CD4-positive, alpha-beta T cell treated with Interleukin-6 at 100 ng/mL for 8 hours (primary cell): ENCODE data around the gene LRRC7.
"Not testable (repeated sequence)": the region's sequence is repeated elsewhere in the genome, so short reads cannot be mapped to it uniquely, and the experiment has no call there.

Experiments
- DNase-seq: peaks from one replicate; pipeline ENCODE4 v3.0.0-alpha.2; 2020; ENCODE audit warnings: mixed read lengths, low spot score

Gene LRRC7

DNA sequence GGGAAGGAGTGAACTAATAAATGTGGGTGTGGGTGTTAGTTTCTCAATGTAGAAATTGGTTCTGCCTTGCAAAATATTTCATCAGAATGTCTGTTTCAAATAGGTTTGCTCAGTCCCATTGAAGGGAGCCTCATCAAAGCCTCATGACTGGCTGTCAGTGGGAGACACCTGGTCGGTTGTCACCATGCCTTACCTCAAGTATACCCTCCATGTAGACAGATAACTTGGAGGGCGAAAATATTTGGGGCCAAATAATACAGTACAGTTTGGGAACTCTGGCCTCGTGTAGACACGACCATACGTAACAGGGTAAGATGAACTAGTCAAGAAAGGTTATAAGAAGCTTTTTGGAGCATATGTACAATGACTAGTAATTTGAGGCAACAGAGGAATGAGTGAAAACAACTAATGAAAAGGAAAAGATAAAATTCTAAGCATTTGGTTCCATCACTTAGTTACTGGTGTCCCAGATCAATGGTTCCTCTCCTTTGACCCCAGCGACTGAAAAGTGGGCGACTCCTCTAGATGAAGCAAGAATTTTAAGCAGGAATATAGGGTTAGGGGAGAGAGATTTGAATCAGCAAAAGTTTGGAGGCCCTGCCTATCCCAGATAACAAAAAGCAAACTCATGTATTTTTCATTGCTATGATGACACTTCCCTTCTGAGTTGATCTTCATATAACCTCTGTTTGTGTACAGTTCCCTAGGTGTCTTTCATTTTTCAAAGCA is 473.8 kb downstream of the LRRC7 start:
- no peak for DNase-seq

DNA sequence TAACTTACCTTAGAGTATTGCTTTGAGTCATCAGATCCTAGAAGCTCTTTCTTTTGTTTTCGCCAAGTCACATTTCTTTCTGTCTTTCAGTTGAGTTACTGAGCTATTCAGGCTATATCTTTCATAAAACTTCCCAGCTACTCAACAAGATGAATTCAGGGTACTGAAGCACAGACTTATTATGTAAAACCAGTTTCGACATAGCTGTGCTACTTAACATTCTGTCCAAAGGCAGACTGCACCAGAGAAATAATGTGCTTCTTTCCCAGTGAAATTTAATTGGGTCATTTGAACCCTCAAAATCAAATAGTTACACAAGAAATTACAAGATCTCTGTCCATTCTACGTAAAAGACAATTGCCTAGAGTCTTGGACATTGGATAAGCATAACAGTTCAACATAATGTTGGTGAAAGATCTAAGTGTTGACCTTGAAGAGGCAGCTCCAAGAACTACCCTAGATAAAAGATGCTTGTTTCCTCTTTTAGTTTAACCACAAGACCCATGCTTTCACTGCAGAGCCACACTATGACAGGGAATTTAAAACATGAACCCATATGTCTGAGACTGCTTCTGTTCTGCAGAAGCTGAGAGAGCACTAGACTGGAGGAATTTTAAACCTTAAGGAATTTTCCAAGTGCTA is 474.5 kb downstream of the LRRC7 start:
- no peak for DNase-seq

DNA sequence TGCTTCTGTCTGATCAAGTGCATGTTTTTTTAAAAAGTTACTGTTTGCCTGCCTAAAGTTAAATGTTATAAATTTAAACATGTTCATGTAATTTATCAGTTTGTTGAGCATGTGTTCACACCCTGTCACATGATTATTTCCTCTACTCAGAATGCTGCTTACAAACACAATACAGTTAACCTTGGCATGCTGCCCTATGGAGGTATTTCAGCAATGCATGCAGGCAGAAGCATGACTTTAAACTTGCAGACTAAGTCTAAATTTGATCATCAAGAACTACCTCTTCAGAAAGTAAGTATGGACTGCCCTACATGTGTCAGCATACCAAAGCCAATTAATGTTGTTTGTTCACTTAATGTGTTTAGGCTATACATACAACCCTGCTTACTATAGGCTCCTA is 476.1 kb downstream of the LRRC7 start:
- no peak for DNase-seq

DNA sequence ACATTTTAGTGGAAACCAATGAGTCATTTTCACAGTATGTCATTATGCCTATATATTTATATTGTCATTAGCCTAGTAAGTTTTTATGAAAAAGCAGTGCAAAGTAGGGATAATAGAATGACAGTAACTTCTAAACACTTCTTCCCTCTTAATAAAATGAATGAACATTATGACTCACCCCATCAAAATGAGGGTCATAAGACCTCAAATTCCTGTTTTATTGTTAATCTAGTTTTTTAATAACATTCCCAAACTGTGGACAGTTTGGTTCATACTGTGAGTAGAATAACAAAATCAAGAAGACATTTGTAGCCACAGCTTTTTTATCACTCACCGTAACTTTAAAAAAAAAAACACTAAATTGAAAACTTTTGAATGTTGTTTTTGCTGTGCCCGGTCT is 477.1 kb downstream of the LRRC7 start:
- DNase-seq: no peak

DNA sequence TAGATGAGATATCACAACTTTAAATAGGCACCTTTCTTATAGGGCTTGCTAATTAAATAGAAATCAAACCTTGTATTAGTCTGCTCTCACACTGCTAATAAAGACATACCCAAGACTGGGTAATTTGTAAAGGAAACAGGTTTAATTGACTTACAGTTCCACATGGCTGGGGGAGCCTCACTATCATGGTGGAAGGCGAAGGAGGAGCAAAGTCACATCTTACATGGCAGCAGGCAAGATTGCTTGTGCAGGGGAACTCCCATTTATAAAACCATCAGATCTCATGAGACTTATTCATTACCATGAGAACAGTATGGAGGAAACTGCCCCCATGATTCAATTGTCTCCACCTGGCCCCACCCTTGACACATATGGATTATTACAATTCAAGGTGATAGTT is 477.9 kb downstream of the LRRC7 start:
- not testable (repeated sequence) for DNase-seq

DNA sequence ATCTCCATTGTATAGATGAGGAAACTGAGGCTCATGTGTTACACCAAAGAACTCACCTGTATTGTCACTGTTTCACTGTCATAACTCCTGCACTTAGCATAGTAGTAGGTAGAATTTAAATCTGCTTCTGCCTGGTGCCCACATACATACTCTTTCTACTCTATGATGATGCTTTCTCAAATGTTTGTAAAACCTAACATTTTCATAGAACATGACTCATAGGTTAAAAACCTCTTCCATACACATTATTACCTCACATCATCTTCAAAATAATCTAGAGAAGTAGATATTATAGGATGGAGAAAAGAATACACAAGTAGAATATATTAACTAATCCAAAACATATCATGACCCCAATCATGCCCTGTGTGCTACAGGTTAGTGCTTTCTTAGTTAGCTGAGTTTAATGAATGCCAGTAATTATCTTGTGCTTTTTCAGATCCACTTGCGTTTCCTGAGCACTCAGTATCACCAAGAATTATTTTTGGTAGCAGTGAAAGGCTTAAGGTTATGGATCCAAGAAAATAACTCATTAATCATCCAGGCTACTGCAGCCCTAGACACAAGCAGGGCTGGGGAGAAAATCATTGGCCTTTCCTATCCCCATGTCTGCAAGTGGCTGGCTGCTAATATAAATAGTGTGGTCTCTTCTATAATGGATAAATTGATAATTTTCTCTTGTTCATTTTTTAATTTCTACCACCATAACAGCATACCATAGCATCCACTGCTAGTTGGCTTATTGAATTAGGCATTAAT is 480.8 kb downstream of the LRRC7 start:
- no peak for DNase-seq

DNA sequence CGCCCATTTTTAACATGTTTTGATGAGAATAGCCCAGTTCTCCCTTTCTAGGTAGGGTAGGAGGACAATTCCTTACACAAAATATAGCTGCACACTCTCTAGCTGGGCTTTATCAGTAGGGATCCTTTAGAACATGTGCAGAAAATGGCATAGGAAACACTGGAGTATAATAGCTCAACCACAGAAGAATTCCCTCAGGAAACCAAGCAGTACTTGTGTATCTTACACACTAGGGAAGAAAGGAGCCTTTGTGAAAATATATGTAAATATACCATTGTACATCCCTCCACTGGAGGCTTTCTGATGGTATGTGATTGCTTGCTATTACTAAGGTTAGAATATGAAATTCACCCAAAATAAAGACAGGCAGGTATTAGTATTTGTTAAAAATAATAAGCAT is 484.2 kb downstream of the LRRC7 start:
- DNase-seq: no peak

DNA sequence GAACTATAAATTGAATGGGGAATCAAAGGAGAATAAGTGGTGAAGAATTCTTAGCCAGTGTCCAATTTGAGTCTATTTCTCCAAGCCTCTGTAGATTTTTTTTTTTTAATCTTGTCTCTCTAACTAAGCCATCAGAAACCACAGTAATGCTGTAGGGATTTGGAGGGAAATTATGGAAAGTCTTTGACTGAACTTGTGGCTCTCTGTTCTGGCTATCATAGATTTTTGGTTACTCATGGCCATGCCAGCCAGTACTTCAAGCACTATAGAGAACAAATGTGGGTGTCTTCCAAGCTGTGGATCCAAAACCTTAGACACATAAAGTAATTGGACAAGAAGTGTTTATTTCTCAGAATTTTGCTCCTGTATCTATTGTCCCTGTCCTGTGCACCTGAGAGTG is 489.8 kb downstream of the LRRC7 start:
- no peak for DNase-seq

DNA sequence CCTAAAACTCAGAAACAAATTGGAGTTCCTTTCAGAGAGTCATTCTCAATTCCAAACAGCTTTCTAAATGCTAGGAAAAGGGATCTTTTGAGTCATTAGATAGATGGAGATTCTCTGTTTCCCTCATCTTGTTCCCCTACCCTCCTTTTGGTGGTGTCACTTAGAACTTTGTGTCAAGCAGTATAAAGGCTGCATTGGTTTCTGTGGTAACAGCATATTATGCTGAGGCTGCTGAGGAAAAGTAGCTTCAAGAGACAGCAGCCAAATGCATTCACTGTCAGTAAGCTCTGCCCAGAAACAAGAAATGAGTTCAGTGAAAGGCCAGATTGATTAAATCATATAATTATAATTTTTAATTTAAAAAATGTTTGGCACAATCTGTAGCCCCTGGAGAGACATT is 493.5 kb downstream of the LRRC7 start:
- DNase-seq: no peak

DNA sequence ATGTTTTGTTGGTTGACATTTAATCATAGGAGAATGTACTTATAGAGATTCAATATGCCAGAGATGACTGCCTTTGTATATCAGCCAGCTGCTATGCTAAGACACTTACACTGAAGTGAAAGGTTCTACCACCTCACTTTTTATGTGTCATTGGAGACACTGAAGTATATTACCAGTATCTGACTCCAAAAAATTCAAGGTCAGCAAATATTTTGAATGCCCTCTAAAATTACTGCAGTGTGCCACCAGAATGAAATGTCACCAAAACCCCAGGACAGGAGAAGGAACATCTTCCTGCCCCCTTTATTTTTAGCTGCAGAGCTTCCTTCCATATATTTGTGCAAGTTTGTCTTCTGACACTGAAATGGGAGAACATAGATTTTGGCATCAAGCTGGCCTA is 496.1 kb downstream of the LRRC7 start:
- no peak for DNase-seq

DNA sequence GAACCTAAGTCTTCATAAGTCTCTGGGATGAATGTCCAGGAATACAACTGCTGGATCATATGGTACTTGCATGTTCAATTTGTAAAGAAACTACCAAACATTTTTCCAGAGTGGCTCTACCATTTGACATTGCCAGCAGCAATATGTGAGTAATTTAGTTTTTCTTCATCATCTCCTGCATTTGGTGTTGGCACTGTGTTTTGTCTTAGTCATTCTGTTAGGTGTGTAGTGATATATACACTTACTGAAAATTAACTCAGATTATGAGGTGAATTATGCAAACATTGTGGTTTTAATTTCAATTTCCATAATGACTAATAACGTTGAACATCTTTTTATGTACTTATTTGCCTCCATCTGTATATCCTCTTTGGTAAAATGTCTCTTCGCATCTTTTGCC is 499.0 kb downstream of the LRRC7 start:
- no peak for DNase-seq

DNA sequence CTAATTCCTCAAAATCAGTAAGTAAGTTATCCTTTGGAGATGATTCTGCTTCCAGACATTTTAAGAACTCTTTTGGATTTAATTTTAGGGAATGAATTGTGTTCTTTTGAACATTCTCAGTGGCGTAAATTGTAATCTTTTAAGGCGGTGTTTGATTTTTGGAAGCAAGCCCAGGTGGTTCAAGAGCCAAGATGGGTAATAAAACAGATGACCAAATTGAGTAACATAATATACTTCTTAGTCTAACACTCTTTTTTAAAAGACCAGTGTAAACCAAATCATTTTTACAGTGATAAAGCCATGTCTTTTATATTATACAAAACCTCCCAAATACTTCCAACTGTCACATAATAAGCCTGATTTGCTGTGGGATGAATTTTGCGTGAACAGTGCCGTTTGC is 503.9 kb downstream of the LRRC7 start:
- no peak for DNase-seq

DNA sequence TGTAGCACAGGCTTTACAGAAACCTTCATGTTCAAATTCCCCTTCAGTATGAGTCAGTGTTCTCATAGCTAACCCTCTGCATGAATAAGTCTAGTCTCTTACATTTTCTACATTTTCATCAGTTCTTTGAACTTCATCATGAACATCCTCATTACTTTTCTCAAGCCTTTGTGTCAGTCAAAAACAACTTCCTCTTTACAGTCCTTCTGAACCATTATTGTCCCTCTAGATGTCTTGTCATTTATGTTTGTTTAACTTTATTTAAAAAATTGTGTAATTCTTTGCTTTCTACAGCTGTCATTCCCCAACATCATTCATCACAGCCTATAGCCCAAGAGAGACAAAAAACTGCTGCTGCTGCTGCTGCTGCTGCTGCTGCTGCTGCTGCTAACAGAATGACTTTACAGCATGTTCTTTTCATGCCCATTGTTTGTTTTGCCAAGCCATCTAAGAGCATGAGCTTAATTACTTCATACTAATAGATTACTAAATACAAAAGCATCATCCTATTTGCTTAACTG is 504.6 kb downstream of the LRRC7 start:
- DNase-seq: no peak

DNA sequence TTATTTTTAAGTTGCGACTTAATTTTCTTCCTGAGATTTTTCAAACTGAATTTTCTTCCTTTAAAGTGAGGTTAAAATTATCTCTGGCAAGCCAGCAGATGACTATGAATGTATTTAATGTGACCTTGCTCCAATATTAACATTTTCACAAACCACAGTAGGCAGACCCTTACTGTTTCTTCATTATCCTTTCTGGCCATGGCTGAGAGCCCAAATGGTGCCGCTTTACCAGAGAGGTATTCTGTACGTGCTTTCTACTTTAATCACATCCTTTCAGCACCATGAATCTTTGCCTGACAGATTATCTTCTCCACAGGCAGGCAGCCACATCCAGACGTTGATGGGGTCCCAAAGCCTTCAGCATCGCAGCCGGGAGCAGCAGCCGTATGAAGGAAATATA is 508.0 kb downstream of the LRRC7 start:
- DNase-seq: no peak

DNA sequence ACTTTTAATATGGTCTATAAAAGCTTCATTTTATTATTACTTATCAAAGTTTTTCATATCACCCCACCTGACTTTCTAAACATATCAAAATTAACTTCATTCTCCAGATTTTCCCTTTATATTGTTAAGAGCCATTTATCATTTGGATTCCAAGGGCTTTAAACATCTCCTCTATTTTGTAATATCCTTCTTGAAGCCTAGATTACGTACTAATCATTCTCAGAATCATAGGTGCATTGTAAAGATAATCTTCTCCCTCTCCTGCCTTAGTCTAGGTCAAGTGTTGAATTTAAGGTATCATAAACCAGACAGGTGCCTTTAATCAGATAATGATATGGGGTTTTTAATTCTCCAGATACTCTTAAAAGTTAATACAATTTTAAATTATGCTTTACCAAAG is 509.3 kb downstream of the LRRC7 start:
- no peak for DNase-seq

DNA sequence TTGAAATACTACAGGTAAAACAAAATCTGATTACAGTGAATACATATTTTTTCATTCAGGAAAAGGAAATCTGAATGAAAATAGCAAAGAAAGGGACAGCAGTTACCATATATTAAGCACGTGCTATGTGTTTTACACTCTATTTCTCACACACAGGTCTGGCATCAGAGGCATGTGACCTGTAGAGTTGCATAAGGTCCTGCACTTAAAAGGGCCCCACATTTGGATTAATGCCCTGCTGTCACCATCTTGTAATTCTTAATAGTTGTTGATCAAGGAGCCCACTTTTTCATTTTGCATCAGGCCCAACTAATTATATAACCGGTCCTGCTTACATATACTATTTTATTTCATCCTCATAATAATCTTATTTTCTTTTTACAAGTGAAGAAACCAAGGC is 511.8 kb downstream of the LRRC7 start:
- no peak for DNase-seq

DNA sequence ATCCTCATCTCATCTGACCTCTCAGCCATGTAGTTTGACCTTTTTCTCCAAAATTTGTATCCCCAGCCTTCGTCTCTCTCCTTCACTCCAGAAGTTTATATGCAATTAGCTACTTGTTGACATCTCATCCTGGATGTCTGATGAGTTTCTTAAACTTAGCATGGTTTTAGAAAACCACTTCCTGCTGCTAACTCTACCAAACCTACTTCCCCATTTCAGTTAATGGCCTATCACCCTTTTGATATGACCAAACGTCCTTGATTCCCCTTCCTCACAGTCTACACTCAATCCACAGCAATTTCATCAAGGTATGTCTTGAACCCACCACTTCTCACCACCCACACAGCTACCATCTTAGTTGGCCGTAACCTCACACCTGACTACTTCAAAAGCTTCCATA is 515.8 kb downstream of the LRRC7 start:
- no peak for DNase-seq

DNA sequence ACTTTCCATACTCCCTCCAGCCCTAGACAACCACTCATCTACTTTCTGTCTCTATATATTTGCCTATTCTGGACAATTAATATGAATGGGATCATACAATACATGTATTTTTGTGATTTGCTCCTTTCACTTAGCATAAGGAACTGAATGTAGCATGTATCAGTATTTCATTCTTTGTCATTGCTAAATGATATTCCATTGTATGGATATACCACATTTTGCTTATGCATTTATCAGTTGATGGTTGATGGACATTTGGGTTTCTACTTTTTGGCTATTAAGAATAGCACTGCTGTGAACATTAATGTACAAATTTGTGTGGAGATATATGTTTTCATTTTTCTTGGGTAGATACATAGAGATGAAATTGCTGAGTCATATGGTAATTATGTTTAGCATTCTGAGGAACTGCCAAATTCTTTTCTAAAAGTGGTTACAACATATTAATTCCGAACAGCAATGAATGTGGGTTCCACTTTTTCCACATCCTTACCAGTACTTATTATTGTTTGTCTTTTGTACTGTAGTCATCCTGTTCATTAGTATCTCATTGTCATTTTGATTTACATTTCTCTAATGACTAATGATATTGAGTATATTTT is 516.7 kb downstream of the LRRC7 start:
- no peak for DNase-seq

DNA sequence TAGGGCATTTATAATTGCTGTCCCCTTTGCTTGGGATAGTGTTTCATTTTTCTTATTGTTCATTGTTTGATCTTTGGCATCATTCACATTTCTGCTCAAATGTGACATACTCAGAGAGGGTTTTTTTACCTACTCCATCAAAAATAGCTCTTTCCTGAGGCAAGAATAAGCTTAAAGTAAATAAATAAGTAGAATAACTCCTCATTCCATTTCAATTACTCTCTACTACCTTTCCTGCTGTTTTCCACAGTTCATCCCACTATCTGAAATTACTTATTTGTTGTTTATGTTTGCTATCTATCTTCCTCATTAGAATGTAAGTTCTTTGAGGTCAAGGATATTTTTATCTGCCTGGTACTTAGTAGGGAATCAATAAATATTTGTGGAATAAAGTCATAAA is 517.8 kb downstream of the LRRC7 start:
- no peak for DNase-seq

DNA sequence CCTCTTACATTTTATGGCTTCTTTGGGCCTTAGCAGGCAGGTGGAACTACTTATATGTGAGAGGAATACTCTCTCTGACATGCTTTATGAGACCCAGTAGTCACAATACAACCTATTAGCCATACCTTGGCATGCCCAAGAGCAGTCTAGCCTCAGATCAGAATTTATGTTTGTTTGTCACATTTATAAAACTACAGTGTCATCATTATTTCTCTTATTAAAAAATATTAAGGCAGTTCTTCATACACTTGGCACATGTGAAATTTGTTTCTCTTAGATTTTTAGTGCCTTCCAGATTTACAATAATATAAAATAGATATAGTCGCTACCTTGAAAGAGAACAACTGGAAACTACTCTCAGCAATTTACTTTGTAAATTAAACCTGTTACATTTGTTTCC is 519.2 kb downstream of the LRRC7 start:
- DNase-seq: no peak

DNA sequence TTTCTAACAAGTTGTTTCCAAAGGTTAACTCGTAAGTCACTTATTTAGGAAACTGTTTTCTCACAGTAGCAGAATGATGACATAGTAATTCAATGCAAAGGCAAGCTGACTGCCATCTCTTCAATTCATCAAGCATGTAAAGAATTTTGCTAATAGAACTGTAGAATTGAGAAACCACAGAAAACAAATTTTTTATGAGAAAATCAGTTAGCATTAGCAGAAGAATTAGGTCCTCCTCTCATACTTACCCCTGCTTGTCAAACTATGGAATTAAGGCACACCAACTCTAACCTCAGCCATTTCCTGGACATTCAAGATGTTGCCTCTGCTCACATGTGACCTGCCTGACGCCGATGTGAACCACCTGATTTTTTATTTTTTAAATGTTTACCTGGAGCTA is 522.4 kb downstream of the LRRC7 start:
- no peak for DNase-seq

DNA sequence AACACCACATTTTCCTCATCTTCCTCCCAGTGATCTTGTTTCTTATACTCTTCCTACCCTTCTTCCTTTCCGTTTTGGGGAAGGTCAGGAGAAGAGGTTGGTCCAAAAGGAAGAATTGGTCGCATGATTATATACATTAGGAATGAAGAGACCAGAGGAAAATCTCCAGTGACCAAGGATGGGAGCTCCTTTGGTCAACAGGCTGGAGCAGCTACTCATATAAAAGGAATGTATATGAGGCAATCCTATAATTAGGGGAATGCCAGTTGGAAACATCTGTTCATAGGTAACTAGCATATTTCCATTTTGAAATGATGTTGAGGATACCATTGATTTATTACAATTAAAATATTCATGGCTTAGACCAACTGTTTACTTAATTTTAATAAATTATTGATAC is 523.2 kb downstream of the LRRC7 start:
- no peak for DNase-seq

DNA sequence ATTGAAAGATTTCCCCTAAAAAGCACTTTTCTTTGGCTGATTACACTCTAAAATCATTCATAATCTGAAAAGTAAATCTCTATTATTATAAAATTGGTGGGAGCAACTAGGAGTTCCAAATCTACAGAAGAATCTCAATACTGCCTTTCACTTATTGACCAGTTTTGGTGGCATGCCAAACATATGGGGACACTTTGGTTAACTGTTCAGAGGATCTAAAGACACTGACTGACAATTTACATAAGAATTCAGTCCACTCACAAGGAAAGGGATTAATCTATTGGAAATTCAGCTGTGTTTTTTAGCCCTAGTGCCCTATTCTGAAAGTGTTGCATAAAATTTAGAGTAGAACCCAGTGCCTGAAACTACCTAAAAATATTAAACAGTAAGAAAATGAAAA is 524.1 kb downstream of the LRRC7 start:
- no peak for DNase-seq
